Measurements from ENCODE around the gene PIGX. TPM values are rescaled to one million over a fixed set of nuclear protein-coding genes. Genes with fewer than 3 reads are reported as not detected.

Gene PIGX
- total RNA-seq (10 to 100 TPM in 2 of 6 donors, 1 to 10 TPM in 4; 8.6 to 12.2 (median 9.5) TPM), polyA plus RNA-seq (10 to 100 TPM in 1 of 2 donors, 1 to 10 TPM in 1; 4.5 to 11.1 TPM)

- FAIRE-seq (no peak), ATAC-seq (peak; percentile 96 to 99 (median 97)), DNase-seq (peak; percentile 76 to 95 (median 88))
- no peak for TF ChIP-seq CTCF (IDR thresholded peaks at IDR 0.05)
- peak within 1 kb of the TSS; percentile 80 to 86 (median 82) for H3K27ac ChIP-seq
- WGBS, 2 donors = 0% methylated on average over 40 to 68 of the region's 68 CpGs
- no peaks in the 10 kb centered on the region for H3K9me3 ChIP-seq
- peaks cover 0 to 11% (median 11%) of the 10 kb centered on the region in 3 donors for H3K4me1 ChIP-seq
- intact Hi-C loops (cut with DNase I) = no loop called here
- H3K36me3 ChIP-seq = no peaks in the 10 kb centered on the region
- peak within 1 kb of the TSS; percentile 37 to 85 (median 73) for H3K4me3 ChIP-seq
- H3K27me3 ChIP-seq = no peaks in the 10 kb centered on the region
These were observed at the start of gene PIGX, which contains the start of gene CEP19 for GRCh38 chr3:196711838-196712513. Gene PIGX, plus strand, starts transcription at chr3:196712377. Gene CEP19, minus strand, starts transcription at chr3:196712250. Its CDS starts 3,593 bp downstream, at chr3:196708657.

- Histone ChIP-seq H3K4me3 (no peak overlapping the region), H3K9me3 (no peaks in the 10 kb centered on the region), H3K4me1 (no peaks in the 10 kb centered on the region), H3K36me3 (no peaks in the 10 kb centered on the region), H3K27ac (no peak overlapping the region), H3K27me3 (no peaks in the 10 kb centered on the region)
- ATAC-seq (no peak), DNase-seq (no peak), FAIRE-seq (no peak)
- TF ChIP-seq CTCF (IDR thresholded peaks at IDR 0.05) = no peak
- 54 to 71% methylated on average over 15 of the region's 15 CpGs for WGBS, 2 donors
- intact Hi-C loops (cut with DNase I) = no loop called here
These were observed 49.2 kb upstream of the PIGX start for GRCh38 chr3:196662711-196663571.

DNA sequence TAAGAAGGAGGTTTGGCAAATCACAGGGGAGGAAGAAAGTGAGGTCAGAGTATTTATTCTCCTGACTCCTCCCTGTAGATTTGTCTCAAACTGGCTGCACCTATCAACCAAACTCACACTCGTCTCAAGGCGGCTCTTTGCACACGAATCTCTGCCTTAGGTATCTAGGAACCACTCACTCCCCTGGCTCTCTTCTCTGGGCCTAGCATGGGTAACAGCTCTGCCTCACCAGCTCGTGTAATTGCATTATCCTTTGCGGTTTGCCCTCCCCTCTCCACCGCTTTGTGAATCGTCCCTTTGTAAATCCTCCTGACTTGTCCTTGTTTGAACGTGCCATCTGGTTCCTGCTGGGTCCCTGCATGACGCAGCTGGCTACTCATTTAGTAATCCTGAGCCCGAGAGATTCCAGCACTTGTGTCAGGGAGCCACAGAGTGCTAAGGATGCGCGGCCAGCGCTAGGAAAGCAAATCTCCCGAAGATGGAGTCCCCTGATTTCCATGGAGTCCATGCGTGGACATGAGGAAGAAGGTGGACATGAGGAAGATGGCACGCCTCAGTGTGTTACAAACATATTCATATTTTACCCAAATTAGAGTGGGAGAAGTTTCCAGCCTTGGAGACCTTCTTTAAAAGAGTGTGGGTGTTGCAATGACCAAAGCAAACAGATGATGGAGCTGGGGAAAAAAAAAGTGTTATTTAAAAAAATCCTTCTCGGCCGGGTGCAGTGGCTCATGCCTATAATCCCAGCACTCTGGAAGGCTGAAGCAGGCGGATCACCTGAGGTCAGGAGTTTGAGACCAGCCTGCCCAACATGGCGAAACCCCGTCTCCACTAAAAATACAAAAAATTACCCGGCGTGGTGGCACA, 45.9 kb upstream of the PIGX start:
- H3K4me1 ChIP-seq = no peaks in the 10 kb centered on the region
- H3K36me3 ChIP-seq = no peaks in the 10 kb centered on the region
- TF ChIP-seq CTCF (IDR thresholded peaks at IDR 0.05) = no peak
- WGBS, 2 donors = 31 to 37% methylated on average over 23 of the region's 23 CpGs
- no peaks in the 10 kb centered on the region for H3K9me3 ChIP-seq
- H3K4me3 ChIP-seq = no peak overlapping the region
- ATAC-seq (peak in 1 of 4 donors; percentile 32), DNase-seq (no peak), FAIRE-seq (no peak)
- intact Hi-C loops (cut with DNase I) = no loop called here
- H3K27ac ChIP-seq = no peak overlapping the region
- H3K27me3 ChIP-seq = no peaks in the 10 kb centered on the region

- no peak for DNase-seq
These were observed 44.9 kb upstream of the PIGX start for GRCh38 chr3:196667056-196667825.

More at GRCh38 chr3:196667056-196667825, 44.9 kb upstream of the PIGX start:
- no peaks in the 10 kb centered on the region for H3K36me3 ChIP-seq
- FAIRE-seq (no peak), ATAC-seq (no peak)
- no peak overlapping the region for H3K4me3 ChIP-seq
- TF ChIP-seq CTCF (IDR thresholded peaks at IDR 0.05) = no peak
- intact Hi-C loops (cut with DNase I) = no loop called here
- H3K4me1 ChIP-seq = no peaks in the 10 kb centered on the region
- whole genome bisulfite sequencing, 2 donors = 64 to 75% methylated on average over 14 of the region's 14 CpGs
- no peaks in the 10 kb centered on the region for H3K9me3 ChIP-seq
- no peak overlapping the region for H3K27ac ChIP-seq
- H3K27me3 ChIP-seq = no peaks in the 10 kb centered on the region

All from pancreas (tissue), 10 donors.